ENCODE measurements around the gene CLEC3B. TPM values are rescaled to one million over a fixed set of nuclear protein-coding genes. Genes with fewer than 3 reads are reported as not detected.

Gene CLEC3B
- total RNA-seq, 1 donor, result 0.43 TPM

DNA sequence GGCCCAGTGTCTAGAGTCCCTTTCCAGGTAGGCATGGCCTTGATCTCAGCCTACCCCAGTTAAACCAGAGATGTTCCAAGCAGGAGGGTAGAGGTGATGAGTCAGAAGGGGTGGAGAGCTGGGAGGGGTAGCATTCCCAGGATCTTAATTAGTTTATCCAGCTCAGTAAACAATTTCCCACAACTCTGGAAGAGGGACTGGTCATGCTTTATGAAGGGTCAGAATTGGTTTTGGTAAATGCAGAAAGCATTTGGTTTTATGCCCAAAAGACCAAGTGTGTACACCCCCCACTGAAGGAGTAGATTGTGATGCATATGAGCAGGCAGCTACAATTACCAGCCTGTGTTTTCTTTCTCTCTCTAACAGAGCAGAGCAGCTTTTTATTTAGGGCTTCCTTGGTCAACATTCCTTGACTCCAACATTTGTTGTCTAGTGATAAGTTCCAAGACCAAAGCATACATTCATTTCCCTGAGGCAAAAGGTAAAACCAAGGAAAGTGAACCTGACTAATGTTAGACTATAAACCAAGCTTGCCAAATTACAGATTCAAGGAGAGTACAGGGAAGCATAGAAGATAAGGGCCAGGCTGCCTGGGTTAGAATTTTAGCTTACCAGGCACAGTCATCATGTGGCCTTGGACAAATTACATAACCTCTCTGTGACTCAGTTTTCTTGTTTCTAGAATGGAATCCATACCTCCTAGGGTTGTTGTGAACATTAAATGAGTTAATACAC, 32.5 kb upstream of the CLEC3B start:
- TF ChIP-seq, protein P1, sequence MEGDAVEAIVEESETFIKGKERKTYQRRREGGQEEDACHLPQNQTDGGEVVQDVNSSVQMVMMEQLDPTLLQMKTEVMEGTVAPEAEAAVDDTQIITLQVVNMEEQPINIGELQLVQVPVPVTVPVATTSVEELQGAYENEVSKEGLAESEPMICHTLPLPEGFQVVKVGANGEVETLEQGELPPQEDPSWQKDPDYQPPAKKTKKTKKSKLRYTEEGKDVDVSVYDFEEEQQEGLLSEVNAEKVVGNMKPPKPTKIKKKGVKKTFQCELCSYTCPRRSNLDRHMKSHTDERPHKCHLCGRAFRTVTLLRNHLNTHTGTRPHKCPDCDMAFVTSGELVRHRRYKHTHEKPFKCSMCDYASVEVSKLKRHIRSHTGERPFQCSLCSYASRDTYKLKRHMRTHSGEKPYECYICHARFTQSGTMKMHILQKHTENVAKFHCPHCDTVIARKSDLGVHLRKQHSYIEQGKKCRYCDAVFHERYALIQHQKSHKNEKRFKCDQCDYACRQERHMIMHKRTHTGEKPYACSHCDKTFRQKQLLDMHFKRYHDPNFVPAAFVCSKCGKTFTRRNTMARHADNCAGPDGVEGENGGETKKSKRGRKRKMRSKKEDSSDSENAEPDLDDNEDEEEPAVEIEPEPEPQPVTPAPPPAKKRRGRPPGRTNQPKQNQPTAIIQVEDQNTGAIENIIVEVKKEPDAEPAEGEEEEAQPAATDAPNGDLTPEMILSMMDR (IDR thresholded peaks at IDR 0.05; ENCODE audit: insufficient read depth, low read depth, low read length), result no peak
- H3K4me3 ChIP-seq (ENCODE audit: low read depth, low read length), result no peak overlapping the region
- peak; percentile 82 for DNase-seq (ENCODE audit: low read depth)

DNA sequence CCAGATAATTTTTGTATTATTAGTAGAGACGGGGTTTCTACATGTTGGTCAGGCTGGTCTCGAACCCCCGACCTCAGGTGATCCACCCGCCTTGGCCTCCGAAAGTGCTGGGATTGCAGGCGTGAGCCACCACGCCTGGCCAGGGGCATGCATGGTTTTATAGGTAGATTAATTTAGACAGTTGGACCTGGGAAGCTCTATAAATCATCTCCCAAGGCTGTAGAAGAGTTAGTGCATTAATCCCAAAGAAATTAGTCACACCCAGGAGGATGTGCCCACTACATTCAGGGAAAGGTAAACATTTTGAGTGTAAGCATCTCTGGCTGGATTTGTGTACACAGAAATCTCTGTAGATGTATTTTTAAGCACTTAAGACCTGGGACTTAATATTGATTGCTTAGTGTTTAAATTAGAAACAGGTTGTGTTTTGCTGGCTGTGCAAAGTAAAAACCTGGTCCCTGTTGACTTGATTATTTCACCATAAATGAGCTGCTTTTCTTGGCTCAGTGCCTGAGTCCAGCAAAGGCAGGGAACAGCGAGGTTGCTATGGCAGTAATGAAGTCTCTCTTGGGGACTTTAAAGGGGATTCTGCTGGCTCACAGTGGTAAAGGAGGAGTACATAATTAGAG, 30.8 kb upstream of the CLEC3B start:
- no peak overlapping the region for H3K4me3 ChIP-seq (ENCODE audit: low read depth, low read length)
- peak; percentile 81 for DNase-seq (ENCODE audit: low read depth)
- TF ChIP-seq, protein P1 (IDR thresholded peaks at IDR 0.05; ENCODE audit: insufficient read depth, low read depth, low read length), result no peak

DNA sequence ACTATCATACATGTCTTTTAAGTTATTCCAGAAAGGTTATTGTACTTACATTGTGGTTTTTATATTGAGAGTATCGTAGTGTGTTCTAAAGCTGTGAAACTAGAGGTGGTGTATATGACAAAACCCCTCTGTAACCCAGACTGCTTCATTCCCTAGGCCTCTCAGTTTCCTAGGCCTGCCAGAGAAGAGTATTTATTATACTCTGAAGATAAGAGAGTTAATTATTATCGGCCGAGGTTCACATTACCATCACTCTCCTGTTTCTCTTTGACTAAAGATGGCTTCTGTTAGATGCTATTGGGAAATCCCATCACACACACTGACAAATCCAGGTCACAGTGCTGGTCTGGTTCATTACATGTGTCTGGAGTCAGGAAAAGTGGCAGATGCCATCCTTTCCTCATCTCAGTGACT, 29.5 kb upstream of the CLEC3B start:
- DNase-seq (ENCODE audit: low read depth), result no peak
- H3K4me3 ChIP-seq (ENCODE audit: low read depth, low read length), result no peak overlapping the region
- TF ChIP-seq, protein P1 (IDR thresholded peaks at IDR 0.05; ENCODE audit: insufficient read depth, low read depth, low read length), result no peak

DNA sequence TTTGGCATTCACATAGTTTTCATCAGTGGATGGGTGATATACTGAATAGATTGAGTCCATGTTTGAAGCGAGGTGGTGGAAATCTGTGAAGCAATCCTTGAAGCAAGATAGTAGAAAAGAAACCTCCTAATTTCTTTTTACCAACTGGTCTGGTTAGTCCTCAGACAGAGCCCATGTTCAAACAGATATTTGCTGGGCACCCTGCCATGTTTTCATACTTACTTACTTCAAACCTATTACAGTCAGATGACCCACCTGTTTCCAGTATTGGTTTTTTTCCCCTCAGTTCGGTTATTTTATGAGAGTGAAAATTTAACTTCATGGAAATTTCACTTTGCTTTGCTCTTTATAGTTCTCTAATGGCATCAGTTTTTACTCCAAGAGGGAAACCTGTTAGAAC, 26.3 kb upstream of the CLEC3B start:
- no peak for DNase-seq (ENCODE audit: low read depth)
- no peak overlapping the region for H3K4me3 ChIP-seq (ENCODE audit: low read depth, low read length)
- TF ChIP-seq, protein P1 (IDR thresholded peaks at IDR 0.05; ENCODE audit: insufficient read depth, low read depth, low read length), result no peak

DNA sequence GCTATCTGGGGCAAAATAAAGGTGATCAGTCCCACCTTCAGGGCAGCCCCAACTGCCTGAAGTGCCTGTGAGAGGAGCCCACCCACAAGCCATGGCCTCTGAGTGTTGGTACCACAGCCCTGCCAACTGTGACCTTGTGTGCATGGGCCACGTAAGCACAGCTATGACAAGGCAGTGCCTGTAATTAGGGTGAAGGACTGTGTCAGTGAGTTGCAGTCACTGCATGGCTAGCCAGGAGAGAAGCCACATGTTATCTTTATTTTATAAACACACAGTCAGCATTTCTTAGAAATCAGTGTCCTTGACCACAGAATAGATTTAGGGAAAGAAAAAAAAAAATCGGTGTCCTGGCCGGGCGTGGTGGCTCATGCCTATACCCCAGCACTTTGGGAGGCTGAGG, 25.3 kb upstream of the CLEC3B start:
- no peak for DNase-seq (ENCODE audit: low read depth)
- TF ChIP-seq, protein P1 (IDR thresholded peaks at IDR 0.05; ENCODE audit: insufficient read depth, low read depth, low read length), result no peak
- H3K4me3 ChIP-seq (ENCODE audit: low read depth, low read length), result no peak overlapping the region

DNA sequence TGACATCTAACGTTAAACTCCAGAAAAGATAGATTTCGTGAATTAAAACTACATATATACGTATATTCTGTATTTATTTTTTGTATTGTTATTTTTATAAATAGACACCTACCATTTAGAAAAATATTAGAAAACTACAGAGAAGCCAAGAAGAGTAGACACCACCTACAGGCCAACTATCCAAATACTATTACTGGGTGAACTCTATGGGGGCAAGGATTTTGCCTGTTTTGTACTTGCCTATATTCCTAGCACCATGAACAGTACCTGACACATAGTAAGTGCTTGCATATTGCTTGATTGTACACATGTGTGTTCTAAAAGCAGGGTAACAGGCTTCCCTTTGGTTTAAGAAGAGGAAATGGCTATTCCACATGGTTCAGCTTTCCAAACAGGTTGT, 24.4 kb upstream of the CLEC3B start:
- TF ChIP-seq, protein P1 (IDR thresholded peaks at IDR 0.05; ENCODE audit: insufficient read depth, low read depth, low read length), result no peak
- DNase-seq (ENCODE audit: low read depth), result no peak
- H3K4me3 ChIP-seq (ENCODE audit: low read depth, low read length), result no peak overlapping the region
